HepG2 (cell line): Measurements from ENCODE around the gene PHKG2. TPM values are rescaled to one million over a fixed set of nuclear protein-coding genes. Genes with fewer than 3 reads are reported as not detected.

ENCODE experiments used
- ASH2L ChIP-seq: fragments of 300-600, 200-600 bp; sonication (generic); IDR thresholded peaks from 2 replicates; pipeline ENCODE4 v1.7.0; 2017; ENCODE audit warnings: low read depth, mild to moderate bottlenecking, moderate library complexity, mixed read lengths, low read length; ENCODE audit not compliant: insufficient read length
- CCAR2 ChIP-seq: fragments of 200-400 bp; formaldehyde crosslinking; optimal IDR thresholded peaks from 2 replicates; pipeline ENCODE3; 2018; ENCODE audit warnings: low read depth, mild to moderate bottlenecking, low read length, moderate library complexity
- CHD2 ChIP-seq: IDR thresholded peaks from 2 replicates; pipeline ENCODE4 v1.6.1; 2011; ENCODE audit warnings: low read depth, low read length, improper control_type of control experiment
- DR1 ChIP-seq: sonication (generic); formaldehyde crosslinking; IDR thresholded peaks from 2 replicates; pipeline ENCODE4 v1.8.0; 2021; ENCODE audit warnings: mild to moderate bottlenecking, missing genetic modification reagents, inconsistent platforms
- ELF1 ChIP-seq: sonication (generic); formaldehyde crosslinking; IDR thresholded peaks from 2 replicates; pipeline ENCODE4 v1.4.0; 2020; ENCODE audit warnings: missing genetic modification reagents
- IKZF5 ChIP-seq: IDR thresholded peaks from 2 replicates; pipeline ENCODE4 v1.6.1; 2018; ENCODE audit warnings: missing genetic modification reagents, mild to moderate bottlenecking, missing compliant biosample characterization
- KMT2A ChIP-seq: sonication (generic); formaldehyde crosslinking; IDR thresholded peaks from 2 replicates; pipeline ENCODE4 v1.4.0; 2020; ENCODE audit warnings: missing genetic modification reagents
- MBNL3 ChIP-seq: fragments of 250-450 bp; sonication (Bioruptor Pico); conservative IDR thresholded peaks from 2 replicates; pipeline ENCODE4 v1.8.0; 2022; ENCODE audit warnings: mild to moderate bottlenecking, inconsistent platforms
- MED1 ChIP-seq: sonication (generic); formaldehyde crosslinking; IDR thresholded peaks from 2 replicates; pipeline ENCODE4 v1.4.0; 2020; ENCODE audit warnings: missing genetic modification reagents
- NFE2 ChIP-seq: sonication (generic); formaldehyde crosslinking; IDR thresholded peaks from 2 replicates; pipeline ENCODE4 v1.4.0; 2020; ENCODE audit warnings: missing genetic modification reagents
- PHF5A ChIP-seq: IDR thresholded peaks from one replicate; pipeline ENCODE4 v1.6.1; 2018; ENCODE audit warnings: low read depth, missing genetic modification reagents; ENCODE audit not compliant: unreplicated experiment
- PLRG1 ChIP-seq: fragments of 450-650 bp; conservative IDR thresholded peaks from 2 replicates; pipeline ENCODE4 v1.6.1; 2016
- POGK ChIP-seq: sonication (generic); formaldehyde crosslinking; conservative IDR thresholded peaks from 2 replicates; pipeline ENCODE4 v1.8.0; 2022; ENCODE audit warnings: mild to moderate bottlenecking, moderate library complexity, missing genetic modification reagents
- RELA ChIP-seq: sonication (generic); formaldehyde crosslinking; IDR thresholded peaks from 2 replicates; pipeline ENCODE4 v1.4.0; 2020; ENCODE audit warnings: missing genetic modification reagents
- SMARCC2 ChIP-seq: fragments of 450-650 bp; IDR thresholded peaks from 2 replicates; pipeline ENCODE4 v1.6.1; 2017; ENCODE audit warnings: antibody characterized with exemption, mild to moderate bottlenecking
- TSC22D2 ChIP-seq: sonication (generic); formaldehyde crosslinking; IDR thresholded peaks from 2 replicates; pipeline ENCODE4 v1.5.1; 2020; ENCODE audit warnings: missing genetic modification reagents, mild to moderate bottlenecking, borderline replicate concordance
- ZFYVE20 ChIP-seq: sonication (generic); formaldehyde crosslinking; IDR thresholded peaks from 2 replicates; pipeline ENCODE4 v1.8.0; 2023; ENCODE audit warnings: low read depth, mild to moderate bottlenecking, moderate library complexity, missing genetic modification reagents, borderline replicate concordance
- ZNF10 ChIP-seq: sonication (generic); formaldehyde crosslinking; IDR thresholded peaks from 2 replicates; pipeline ENCODE4 v1.4.0; 2020; ENCODE audit warnings: mild to moderate bottlenecking, low read depth, missing genetic modification reagents, borderline replicate concordance
- ZNF350 ChIP-seq: sonication (generic); formaldehyde crosslinking; IDR thresholded peaks from 2 replicates; pipeline ENCODE4 v1.4.0; 2020; ENCODE audit warnings: mild to moderate bottlenecking, low read depth, missing genetic modification reagents, borderline replicate concordance
- ZNF446 ChIP-seq: sonication (generic); formaldehyde crosslinking; IDR thresholded peaks from 2 replicates; pipeline ENCODE4 v1.5.0; 2020; ENCODE audit warnings: mild to moderate bottlenecking, missing genetic modification reagents
- ZNF570 ChIP-seq: sonication (generic); formaldehyde crosslinking; IDR thresholded peaks from 2 replicates; pipeline ENCODE4 v1.4.0; 2020; ENCODE audit warnings: mild to moderate bottlenecking, missing genetic modification reagents, borderline replicate concordance
- ZNF841 ChIP-seq: sonication (generic); formaldehyde crosslinking; IDR thresholded peaks from 2 replicates; pipeline ENCODE4 v1.8.1; 2023; ENCODE audit warnings: missing genetic modification reagents, borderline replicate concordance
- ZSCAN21 ChIP-seq: sonication (generic); formaldehyde crosslinking; IDR thresholded peaks from 2 replicates; pipeline ENCODE4 v1.8.0; 2022; ENCODE audit warnings: mild to moderate bottlenecking, missing genetic modification reagents, moderate library complexity, borderline replicate concordance
- polyA plus RNA-seq, 8 experiments: library from polyadenylated mRNA; depleted of rRNA in 3 of 8; stranded (reverse) in 7 of 8; unstranded in 1 of 8; fragments of >200 nt; fragmentation: Illumina TruSeq in 4 of 8; extraction: Trizol in 4 of 8; gene quantifications; 2 replicates each; pipeline versions ENCODE4 v1.2.1 to v1.2.3, GENCODE V29; 2011 to 2016; ENCODE audit warnings: low read depth in 4 of 8, missing spikeins in 1 of 8, mixed read lengths in 1 of 8; ENCODE audit not compliant: insufficient read depth in 1 of 8
- total RNA-seq, 5 experiments: library from RNA; depleted of rRNA; stranded (reverse); fragments of >200 nt; fragmentation: Illumina TruSeq; extraction: Trizol; gene quantifications; 2 replicates each; pipeline ENCODE4 v1.2.3, GENCODE V29; 2016; ENCODE audit warnings: low read depth in 1 of 5
- TF ChIP-seq, protein P1 (sequence below): sonication (generic); formaldehyde crosslinking; IDR thresholded peaks from 2 replicates; pipeline ENCODE4 v1.4.0; 2020; ENCODE audit warnings: missing genetic modification reagents, mild to moderate bottlenecking, borderline replicate concordance

Gene PHKG2
- total and polyA plus RNA-seq, 2 of the 13 experiments (the other 11 are each of a cell fraction or from before 2014, with no cell fraction given), result 37.4 to 42.1 TPM

DNA sequence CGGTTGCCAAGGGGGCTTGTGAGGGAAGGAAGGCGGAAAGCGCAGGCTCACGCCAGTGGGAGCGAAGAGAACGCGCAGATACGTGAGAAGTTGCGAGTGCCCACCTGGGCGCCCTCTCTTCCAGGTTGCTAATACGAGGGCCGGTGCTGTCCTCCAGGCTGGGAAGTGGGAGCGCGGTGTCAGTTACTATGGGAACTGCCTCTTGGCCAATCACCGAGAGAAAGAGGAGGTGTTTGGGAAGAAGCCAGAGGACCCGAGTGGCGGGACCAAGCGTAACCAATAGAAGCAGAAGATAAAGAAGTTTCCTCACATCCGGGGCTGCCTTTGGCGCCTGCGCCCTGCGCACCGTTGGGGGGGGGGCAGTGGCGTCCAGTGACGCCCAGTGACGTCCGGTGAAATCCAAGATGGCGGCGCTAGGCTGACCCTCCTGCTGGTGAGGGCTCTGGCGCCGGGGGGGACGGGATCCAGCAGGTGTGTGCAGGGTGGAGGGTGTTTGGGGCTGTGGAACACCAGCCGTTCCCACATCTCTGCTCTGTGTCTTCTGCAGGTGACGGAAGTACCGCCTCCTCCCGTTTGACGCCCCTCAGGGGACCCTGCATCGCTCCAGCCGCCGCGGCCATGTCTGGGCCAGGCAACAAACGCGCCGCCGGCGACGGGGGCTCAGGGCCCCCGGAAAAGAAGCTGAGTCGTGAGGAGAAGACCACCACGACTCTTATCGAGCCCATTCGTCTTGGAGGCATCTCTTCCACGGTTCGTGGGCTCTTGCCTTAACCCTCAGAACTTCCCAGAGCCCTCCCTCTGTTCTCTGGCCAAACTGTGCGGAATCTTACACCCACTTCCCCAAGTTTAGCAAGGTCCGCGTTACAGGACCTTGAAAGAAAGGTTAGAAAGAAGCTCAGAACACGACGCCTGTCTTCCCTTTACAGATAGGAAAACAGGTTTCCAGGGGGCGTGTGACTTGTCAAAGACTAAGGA is 14.0 kb downstream of the PHKG2 start, which contains the start of the genes CFAP119 and RNF40 (continued):
- TF ChIP-seq IKZF5 (CRISPR knock-in tag) (peak; percentile 85), ZSCAN21 (CRISPR knock-in tag) (no peak; the same call in 1 of the 2 replicates), PLRG1 (no peak), PHF5A (CRISPR knock-in tag) (peak; percentile 44), SMARCC2 (no peak), NFE2 (CRISPR knock-in tag) (no peak), ZNF10 (CRISPR knock-in tag) (no peak), POGK (peak; percentile 72; the same call in 1 of the 2 replicates), TSC22D2 (CRISPR knock-in tag) (peak; percentile 92; the same call in 1 of the 2 replicates), ZFYVE20 (CRISPR knock-in tag) (peak; percentile 60; the same call in 1 of the 2 replicates), DR1 (peak; percentile 15; the same call in 1 of the 2 replicates), ZNF841 (CRISPR knock-in tag) (no peak), MED1 (peak; percentile 65; the same call in 1 of the 2 replicates), ZNF446 (CRISPR knock-in tag) (no peak), CHD2 (no peak), MBNL3 (CRISPR knock-in tag) (no peak), RELA (CRISPR knock-in tag) (peak; percentile 78; the same call in 1 of the 2 replicates), ZNF350 (CRISPR knock-in tag) (peak; percentile 76), ZNF570 (CRISPR knock-in tag) (no peak), ELF1 (CRISPR knock-in tag) (peak; percentile 67), KMT2A (peak; percentile 5; the same call in 1 of the 2 replicates), CCAR2 (no peak), ASH2L (peak; percentile 81)
- TF ChIP-seq, protein P1, sequence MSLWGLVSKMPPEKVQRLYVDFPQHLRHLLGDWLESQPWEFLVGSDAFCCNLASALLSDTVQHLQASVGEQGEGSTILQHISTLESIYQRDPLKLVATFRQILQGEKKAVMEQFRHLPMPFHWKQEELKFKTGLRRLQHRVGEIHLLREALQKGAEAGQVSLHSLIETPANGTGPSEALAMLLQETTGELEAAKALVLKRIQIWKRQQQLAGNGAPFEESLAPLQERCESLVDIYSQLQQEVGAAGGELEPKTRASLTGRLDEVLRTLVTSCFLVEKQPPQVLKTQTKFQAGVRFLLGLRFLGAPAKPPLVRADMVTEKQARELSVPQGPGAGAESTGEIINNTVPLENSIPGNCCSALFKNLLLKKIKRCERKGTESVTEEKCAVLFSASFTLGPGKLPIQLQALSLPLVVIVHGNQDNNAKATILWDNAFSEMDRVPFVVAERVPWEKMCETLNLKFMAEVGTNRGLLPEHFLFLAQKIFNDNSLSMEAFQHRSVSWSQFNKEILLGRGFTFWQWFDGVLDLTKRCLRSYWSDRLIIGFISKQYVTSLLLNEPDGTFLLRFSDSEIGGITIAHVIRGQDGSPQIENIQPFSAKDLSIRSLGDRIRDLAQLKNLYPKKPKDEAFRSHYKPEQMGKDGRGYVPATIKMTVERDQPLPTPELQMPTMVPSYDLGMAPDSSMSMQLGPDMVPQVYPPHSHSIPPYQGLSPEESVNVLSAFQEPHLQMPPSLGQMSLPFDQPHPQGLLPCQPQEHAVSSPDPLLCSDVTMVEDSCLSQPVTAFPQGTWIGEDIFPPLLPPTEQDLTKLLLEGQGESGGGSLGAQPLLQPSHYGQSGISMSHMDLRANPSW, result no peak
